Gastroesophageal sphincter (tissue), 4 donors: Measurements from ENCODE around the gene ZBTB32. TPM values are rescaled to one million over a fixed set of nuclear protein-coding genes. Genes with fewer than 3 reads are reported as not detected.
A peak's percentile ranks its signal among the peaks of the same experiment; 100 is the strongest.

ENCODE experiments used
- ATAC-seq: fragments of 150-250 bp; one replicate; pipeline ENCODE4 v1.9.1; 2016; ENCODE audit warnings: mild to moderate bottlenecking, moderate library complexity
- H3K27ac ChIP-seq, 4 donors: fragments of 200-600 bp; sonication (generic) in 3 of 4; 1 replicate in 3 of 4; 2 replicates in 1 of 4; pipeline ENCODE4 v1.5.1; 2016 to 2019
- H3K27me3 ChIP-seq: fragments of 200-600 bp; sonication (generic); one replicate; pipeline ENCODE4 v1.5.1; 2019
- H3K36me3 ChIP-seq, 2 donors: fragments of 200-600 bp; sonication (generic); one replicate each; pipeline ENCODE4 v1.5.1; 2019; ENCODE audit warnings: control low read depth in 1 of 2
- H3K4me1 ChIP-seq, 3 donors: fragments of 200-600 bp; sonication (generic); 1 replicate in 2 of 3; 2 replicates in 1 of 3; pipeline ENCODE4 v1.5.1; 2016 to 2019; ENCODE audit warnings: control low read depth in 2 of 3
- H3K4me3 ChIP-seq, 2 donors: fragments of 200-600 bp; sonication (generic); one replicate each; pipeline ENCODE4 v1.5.1; 2019; ENCODE audit warnings: mild to moderate bottlenecking in 1 of 2, moderate library complexity in 1 of 2
- H3K9me3 ChIP-seq, 3 donors: fragments of 200-600 bp; sonication (generic); one replicate each; pipeline ENCODE4 v1.5.1; 2017 to 2019; ENCODE audit warnings: control low read depth in 2 of 3
- CTCF ChIP-seq, 4 experiments: fragments of 200-600 bp in 2 of 4; fragments of 450-650 bp in 2 of 4; sonication (generic) in 1 of 4; IDR thresholded peaks; one replicate each; pipeline ENCODE4 v1.5.1; 2017 to 2019; ENCODE audit warnings: antibody characterized with exemption in 4 of 4, mild to moderate bottlenecking in 2 of 4, moderate library complexity in 2 of 4
- EP300 ChIP-seq: sonication (generic); formaldehyde crosslinking; IDR thresholded peaks from one replicate; pipeline ENCODE4 v1.6.1; 2017; ENCODE audit warnings: antibody characterized with exemption, mild to moderate bottlenecking
- POLR2A ChIP-seq, 2 donors: fragments of 450-650 bp; IDR thresholded peaks; one replicate each; pipeline ENCODE4 v1.6.1; 2017; ENCODE audit warnings: antibody characterized with exemption in 2 of 2, mild to moderate bottlenecking in 2 of 2, moderate library complexity in 1 of 2
- POLR2AphosphoS5 ChIP-seq: sonication (generic); formaldehyde crosslinking; IDR thresholded peaks from one replicate; pipeline ENCODE4 v1.6.1; 2017; ENCODE audit warnings: antibody characterized with exemption
- WGBS, 2 donors: methylation state at CpG; one replicate each; pipeline ENCODE4 v1.1.5; 2018; ENCODE audit warnings: low coverage in 1 of 2; 5-methylcytosine and 5-hydroxymethylcytosine counted together
- total RNA-seq, 4 donors: library from RNA; depleted of rRNA; stranded (reverse); fragments of >200 nt; gene quantifications; one replicate each; pipeline ENCODE4 v1.1.0, GENCODE V29; 2016

The ZBTB32 gene
- total RNA-seq, 4 donors from 2014 or later = 0.31 TPM; not detected in 2

DNA sequence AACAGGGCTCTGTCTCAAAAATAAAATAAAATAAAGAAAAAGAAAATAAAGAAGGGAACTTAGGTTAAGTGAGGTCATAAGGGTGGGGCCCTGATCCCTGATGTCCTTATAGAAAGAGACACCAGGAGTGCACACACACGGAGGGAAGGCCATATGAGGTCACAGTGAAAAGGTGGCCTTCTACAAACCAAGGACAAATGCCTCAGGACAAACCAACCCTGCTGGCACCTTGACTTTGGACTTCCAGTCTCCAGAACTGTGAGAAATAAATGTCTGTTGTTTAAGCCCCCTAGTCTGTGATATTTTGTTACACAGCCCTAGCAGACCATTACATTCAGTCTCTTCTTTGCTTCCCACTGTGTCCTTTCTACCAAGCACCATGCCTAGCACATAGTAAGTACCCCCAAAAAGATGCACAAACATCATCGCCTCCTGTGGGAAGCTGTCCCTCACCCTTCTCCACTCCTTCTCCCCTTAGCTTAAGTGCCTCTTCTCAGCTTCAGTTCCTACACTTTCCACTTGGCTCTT, 8.4 kb upstream of the ZBTB32 start:
- no peak for ATAC-seq
- no peaks in the 10 kb centered on the region for H3K4me1 ChIP-seq
- no peak overlapping the region for H3K27ac ChIP-seq
- no peaks in the 10 kb centered on the region for H3K36me3 ChIP-seq
- no peak overlapping the region for H3K4me3 ChIP-seq
- 85 to 95% methylated on average over 2 of the region's 2 CpGs for WGBS, 2 donors
- no peaks in the 10 kb centered on the region for H3K27me3 ChIP-seq
- no peak for TF ChIP-seq POLR2A (IDR thresholded peaks at IDR 0.05)
- no peak for TF ChIP-seq POLR2AphosphoS5
- TF ChIP-seq EP300 = no peak
- TF ChIP-seq CTCF (IDR thresholded peaks at IDR 0.05) = no peak
- H3K9me3 ChIP-seq = no peaks in the 10 kb centered on the region

- WGBS, 2 donors = 71 to 100% methylated on average over 1 to 4 of the region's 4 CpGs
Measured at GRCh38 chr19:35696835-35697234, 7.5 kb upstream of the ZBTB32 start.

DNA sequence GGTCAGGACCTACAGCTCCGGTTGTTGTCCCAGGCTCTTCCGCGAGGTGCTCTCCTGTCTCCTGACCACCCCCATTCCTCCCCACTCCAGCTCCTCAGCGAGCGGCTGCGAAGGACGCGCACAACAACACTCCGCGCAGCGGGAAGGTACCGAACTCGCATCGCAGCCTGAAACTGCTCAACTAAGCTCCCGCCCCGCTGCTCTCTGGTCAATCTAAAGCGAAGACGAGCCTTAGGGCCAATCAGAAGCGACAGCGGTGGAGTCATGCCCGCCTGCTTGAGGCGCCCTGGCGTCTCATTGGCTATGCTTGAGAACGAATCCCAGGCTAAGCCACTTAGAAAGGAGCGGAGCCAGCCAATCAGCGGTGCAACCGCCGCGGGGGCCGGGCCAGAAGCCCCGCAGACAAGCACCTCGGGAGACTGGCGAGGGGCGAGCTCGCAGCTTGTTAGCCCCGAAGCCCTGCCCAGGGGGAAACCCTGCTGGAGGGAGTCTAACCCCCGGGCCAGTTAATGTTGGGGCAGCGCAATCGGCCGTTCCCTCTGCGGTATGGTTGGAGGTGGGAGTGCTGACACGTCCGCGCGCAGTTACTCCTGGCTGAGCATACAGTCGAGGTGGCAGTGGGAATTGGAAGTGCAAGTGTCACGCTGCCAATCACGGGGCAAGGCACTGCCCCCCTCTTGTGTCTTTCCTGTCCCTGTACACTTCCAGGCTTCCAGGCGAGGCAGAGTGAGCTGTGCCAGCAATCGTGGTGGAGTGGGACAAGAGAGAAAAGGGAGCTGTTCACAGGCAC, 1.9 kb upstream of the ZBTB32 start:
- H3K4me3 ChIP-seq = peak overlapping the region; percentile 46 to 62
- ATAC-seq = peak; percentile 100
- no peaks in the 10 kb centered on the region for H3K36me3 ChIP-seq
- no peak for TF ChIP-seq EP300
- TF ChIP-seq POLR2AphosphoS5 = no peak
- TF ChIP-seq POLR2A (IDR thresholded peaks at IDR 0.05) = no peak
- TF ChIP-seq CTCF (IDR thresholded peaks at IDR 0.05) = no peak
- H3K4me1 ChIP-seq = peaks cover 0 to 15% (median 0%) of the 10 kb centered on the region in 3 donors
- peaks cover 16% of the 10 kb centered on the region for H3K27me3 ChIP-seq
- H3K9me3 ChIP-seq = no peaks in the 10 kb centered on the region
- 0% methylated on average over 1 to 9 of the region's 50 CpGs for WGBS, 2 donors
- peak overlapping the region in 3 of 4 donors; percentile 14 to 71 (median 53) for H3K27ac ChIP-seq

More at GRCh38 chr19:35696835-35697234, 7.5 kb upstream of the ZBTB32 start:
- ATAC-seq = no peak
- H3K4me3 ChIP-seq = no peak overlapping the region
- peaks cover 0 to 3% (median 0%) of the 10 kb centered on the region in 3 donors for H3K4me1 ChIP-seq
- no peak for TF ChIP-seq EP300
- no peak for TF ChIP-seq POLR2A (IDR thresholded peaks at IDR 0.05)
- TF ChIP-seq CTCF (IDR thresholded peaks at IDR 0.05) = no peak
- no peak for TF ChIP-seq POLR2AphosphoS5
- H3K36me3 ChIP-seq = no peaks in the 10 kb centered on the region
- H3K27ac ChIP-seq = no peak overlapping the region
- H3K9me3 ChIP-seq = no peaks in the 10 kb centered on the region
- no peaks in the 10 kb centered on the region for H3K27me3 ChIP-seq

DNA sequence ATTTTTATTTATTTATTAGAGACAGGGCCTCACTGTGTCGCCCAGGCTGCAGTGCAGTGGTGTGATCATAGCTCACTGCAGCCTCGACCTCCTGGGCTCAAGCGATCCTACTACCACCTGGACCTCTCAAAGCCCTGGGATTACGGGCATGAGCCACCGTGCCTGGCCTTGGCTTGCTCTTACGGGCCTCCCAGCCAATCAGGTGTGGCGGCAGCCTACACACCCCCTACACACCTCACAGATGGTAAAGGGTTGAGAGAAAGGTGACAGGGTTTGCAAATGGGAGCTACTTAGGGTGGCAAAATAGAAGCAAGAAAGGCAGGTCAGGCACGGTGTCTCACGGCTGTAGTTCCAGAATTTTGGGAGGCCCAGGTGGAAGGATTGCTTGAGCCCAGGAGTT, 1.0 kb upstream of the ZBTB32 start:
- Histone ChIP-seq H3K27ac (no peak overlapping the region), H3K36me3 (no peaks in the 10 kb centered on the region), H3K9me3 (no peaks in the 10 kb centered on the region), H3K4me3 (no peak overlapping the region), H3K4me1 (peaks cover 0 to 15% (median 0%) of the 10 kb centered on the region in 3 donors), H3K27me3 (peaks cover 16% of the 10 kb centered on the region)
- 75% methylated on average over 2 of the region's 9 CpGs; no CpG with 5 or more reads in 1 of the 2 donors for WGBS, 2 donors
- no peak for ATAC-seq
- TF ChIP-seq POLR2A (IDR thresholded peaks at IDR 0.05) (no peak), POLR2AphosphoS5 (no peak), EP300 (no peak), CTCF (IDR thresholded peaks at IDR 0.05) (no peak)

DNA sequence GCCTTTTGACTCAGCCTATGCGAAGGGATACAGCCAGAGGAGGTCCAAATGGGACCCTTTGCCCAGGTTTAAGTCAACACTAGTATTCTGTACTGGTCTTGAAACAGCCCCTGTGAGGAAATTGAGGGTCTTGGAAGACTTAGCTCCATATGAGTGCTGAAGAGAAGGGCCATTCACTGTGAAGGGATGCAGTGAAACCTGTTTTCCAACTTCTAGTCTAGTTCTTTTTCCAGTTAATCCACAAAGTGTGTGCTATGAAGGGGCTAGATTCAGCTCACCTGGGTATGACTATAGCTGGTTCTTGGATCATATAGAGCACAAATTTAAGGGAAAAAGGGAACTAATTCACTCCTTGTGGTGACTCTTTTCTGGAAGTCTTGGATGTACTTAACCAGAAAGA, 4.0 kb downstream of the ZBTB32 start:
- TF ChIP-seq POLR2A (IDR thresholded peaks at IDR 0.05) (no peak), EP300 (no peak), POLR2AphosphoS5 (no peak), CTCF (IDR thresholded peaks at IDR 0.05) (no peak)
- Histone ChIP-seq H3K27ac (no peak overlapping the region), H3K9me3 (no peaks in the 10 kb centered on the region), H3K4me3 (no peak overlapping the region), H3K27me3 (peaks cover 12% of the 10 kb centered on the region), H3K4me1 (no peaks in the 10 kb centered on the region), H3K36me3 (no peaks in the 10 kb centered on the region)
- ATAC-seq = no peak
- 100% methylated on average over 1 of the region's 1 CpG for WGBS, 2 donors
